Measurements from ENCODE around the gene MUC2. TPM values are rescaled to one million over a fixed set of nuclear protein-coding genes. Genes with fewer than 3 reads are reported as not detected.

The MUC2 gene
- total RNA-seq, 1 experiment from 2014 or later = 0.47 TPM

DNA sequence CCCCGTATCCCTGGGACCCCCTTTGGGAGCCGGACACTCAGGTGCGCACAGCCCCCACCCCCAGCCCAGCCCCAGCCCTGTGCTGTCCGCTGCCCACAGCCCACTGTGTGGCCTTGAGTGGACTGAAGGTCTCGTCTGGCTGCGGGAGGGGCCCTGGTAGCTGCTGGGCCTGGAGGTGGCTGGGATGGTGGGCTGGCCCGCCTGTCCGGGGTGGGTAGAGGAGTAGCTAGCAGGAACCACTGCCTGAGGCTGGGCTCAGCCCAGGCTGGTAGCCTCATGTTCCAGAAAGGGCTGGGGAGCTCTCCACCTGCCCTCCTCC, 33.6 kb upstream of the MUC2 start:
- CTCF ChIA-PET = no interaction called here
- H3K4me1 ChIP-seq (ENCODE audit: control insufficient read depth in 1 of 2, insufficient read depth in 2 of 2, low read length in 2 of 2) = no peaks in the 10 kb centered on the region
- intact Hi-C loops (cut with micrococcal nuclease) = no loop called here
- H3K27me3 ChIP-seq (ENCODE audit: insufficient read depth, low read length) = no peaks in the 10 kb centered on the region
- BruUV-seq (replicated peaks) = no TSS peak
- H3K9me3 ChIP-seq (ENCODE audit: control insufficient read depth in 1 of 2, insufficient read depth in 1 of 2, low read depth in 1 of 2, low read length in 2 of 2) = no peaks in the 10 kb centered on the region
- ATAC-seq (peak; percentile 26; the same call in 1 of the 2 replicates), DNase-seq (ENCODE audit: low read depth, low spot score) (no peak)
- no peak overlapping the region for H3K4me2 ChIP-seq (ENCODE audit: low read length)
- POLR2A ChIA-PET = interaction anchor here (0.7 kb wide), 1 partner anchor 882 kb away, joined by 3 read pairs; no protein-coding TSS in a partner anchor
- TF ChIP-seq ZNF274 (IDR thresholded peaks at IDR 0.05; ENCODE audit: low read depth, low read length) (no peak), TCF7L2 (IDR thresholded peaks at IDR 0.05; ENCODE audit: borderline replicate concordance, extremely low read depth, insufficient read depth, insufficient read length) (no peak), ELF1 (IDR thresholded peaks at IDR 0.05; ENCODE audit: borderline replicate concordance, low read depth) (no peak)
- no peak overlapping the region for H3K9ac ChIP-seq (ENCODE audit: low read length)
- RAD21 ChIA-PET (ENCODE audit: low non-redundant PET in 1 of 2, low total read pairs in 2 of 2, uncharacterized antibody in 2 of 2, unreplicated experiment in 2 of 2) = no interaction called here
- H3K36me3 ChIP-seq (ENCODE audit: control insufficient read depth in 1 of 2, insufficient read depth in 2 of 2, low read length in 2 of 2) = no peaks in the 10 kb centered on the region
- H2AFZ ChIP-seq (ENCODE audit: low read depth, low read length, poor library complexity, severe bottlenecking) = no peak overlapping the region
- no peaks in the 10 kb centered on the region for H3K79me2 ChIP-seq (ENCODE audit: insufficient read depth, low read length)
- no peak overlapping the region for H3K4me3 ChIP-seq (replicated peaks in 1 of 2; ENCODE audit: low read depth in 1 of 2, low read length in 2 of 2)
- no peaks in the 10 kb centered on the region for H3K9me2 ChIP-seq (ENCODE audit: insufficient read depth)
- H4K20me1 ChIP-seq (ENCODE audit: insufficient read depth) = no peaks in the 10 kb centered on the region
- H3K27ac ChIP-seq (ENCODE audit: low read depth, low read length) = no peak overlapping the region

GRCh38 chr11:1041471-1041870, 33.2 kb upstream of the MUC2 start:
- Histone ChIP-seq H4K20me1 (ENCODE audit: insufficient read depth) (no peaks in the 10 kb centered on the region), H3K4me2 (ENCODE audit: low read length) (no peak overlapping the region), H3K9me2 (ENCODE audit: insufficient read depth) (no peaks in the 10 kb centered on the region), H3K79me2 (ENCODE audit: insufficient read depth, low read length) (no peaks in the 10 kb centered on the region), H2AFZ (ENCODE audit: low read depth, low read length, poor library complexity, severe bottlenecking) (no peak overlapping the region), H3K9ac (ENCODE audit: low read length) (no peak overlapping the region), H3K9me3 (ENCODE audit: control insufficient read depth in 1 of 2, insufficient read depth in 1 of 2, low read depth in 1 of 2, low read length in 2 of 2) (no peaks in the 10 kb centered on the region), H3K27ac (ENCODE audit: low read depth, low read length) (no peak overlapping the region), H3K27me3 (ENCODE audit: insufficient read depth, low read length) (no peaks in the 10 kb centered on the region), H3K4me3 (replicated peaks in 1 of 2; ENCODE audit: low read depth in 1 of 2, low read length in 2 of 2) (no peak overlapping the region), H3K36me3 (ENCODE audit: control insufficient read depth in 1 of 2, insufficient read depth in 2 of 2, low read length in 2 of 2) (no peaks in the 10 kb centered on the region), H3K4me1 (ENCODE audit: control insufficient read depth in 1 of 2, insufficient read depth in 2 of 2, low read length in 2 of 2) (no peaks in the 10 kb centered on the region)
- POLR2A ChIA-PET = interaction anchor here (0.7 kb wide), 1 partner anchor 881 kb away, joined by 3 read pairs; no protein-coding TSS in a partner anchor
- RAD21 ChIA-PET (ENCODE audit: low non-redundant PET in 1 of 2, low total read pairs in 2 of 2, uncharacterized antibody in 2 of 2, unreplicated experiment in 2 of 2) = no interaction called here
- ATAC-seq (no peak), DNase-seq (ENCODE audit: low read depth, low spot score) (no peak)
- intact Hi-C loops (cut with micrococcal nuclease) = no loop called here
- TF ChIP-seq ZFX (IDR thresholded peaks at IDR 0.05) = no peak
- CTCF ChIA-PET = no interaction called here
- BruUV-seq (replicated peaks) = no TSS peak
